Epithelial cell of esophagus (primary cell): ENCODE measurements around the gene NCOA1.
A peak's percentile ranks its signal among the peaks of the same experiment; 100 is the strongest.
"Not testable (repeated sequence)": the region's sequence is repeated elsewhere in the genome, so short reads cannot be mapped to it uniquely, and the experiment has no call there.

Experiments
- DNase-seq: peaks from one replicate; pipeline ENCODE4 v3.0.0; 2010; ENCODE audit warnings: low read depth
- H3K4me3 ChIP-seq: 2 replicates; pipeline ENCODE4 v1.5.1; 2011; ENCODE audit warnings: mild to moderate bottlenecking, low read length, control low read depth
- TF ChIP-seq, protein P1 (sequence below): IDR thresholded peaks from 2 replicates; pipeline ENCODE4 v1.5.1; 2011; ENCODE audit warnings: low read depth, mild to moderate bottlenecking, low read length, control low read depth, inconsistent platforms; ENCODE audit not compliant: insufficient read depth; ENCODE audit errors: missing control alignments

The NCOA1 gene

DNA sequence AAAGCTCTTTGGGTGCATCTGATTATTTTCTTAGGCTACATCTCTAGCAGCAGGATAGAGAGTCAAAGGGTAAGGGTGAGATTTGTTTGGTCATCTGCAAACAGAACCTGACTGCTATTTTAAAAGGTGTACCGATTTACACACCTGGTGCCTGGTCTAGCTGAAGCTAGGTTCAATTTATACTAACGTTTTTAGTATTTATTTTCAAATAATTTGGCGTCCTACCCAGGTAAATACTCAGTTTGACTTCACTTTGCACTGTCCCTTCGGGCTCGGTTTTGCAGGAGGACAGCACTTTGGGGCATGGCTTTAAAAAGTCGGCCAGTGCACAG, 301.5 kb downstream of the NCOA1 start:
- peak overlapping the region; percentile 78 for H3K4me3 ChIP-seq
- TF ChIP-seq, protein P1, sequence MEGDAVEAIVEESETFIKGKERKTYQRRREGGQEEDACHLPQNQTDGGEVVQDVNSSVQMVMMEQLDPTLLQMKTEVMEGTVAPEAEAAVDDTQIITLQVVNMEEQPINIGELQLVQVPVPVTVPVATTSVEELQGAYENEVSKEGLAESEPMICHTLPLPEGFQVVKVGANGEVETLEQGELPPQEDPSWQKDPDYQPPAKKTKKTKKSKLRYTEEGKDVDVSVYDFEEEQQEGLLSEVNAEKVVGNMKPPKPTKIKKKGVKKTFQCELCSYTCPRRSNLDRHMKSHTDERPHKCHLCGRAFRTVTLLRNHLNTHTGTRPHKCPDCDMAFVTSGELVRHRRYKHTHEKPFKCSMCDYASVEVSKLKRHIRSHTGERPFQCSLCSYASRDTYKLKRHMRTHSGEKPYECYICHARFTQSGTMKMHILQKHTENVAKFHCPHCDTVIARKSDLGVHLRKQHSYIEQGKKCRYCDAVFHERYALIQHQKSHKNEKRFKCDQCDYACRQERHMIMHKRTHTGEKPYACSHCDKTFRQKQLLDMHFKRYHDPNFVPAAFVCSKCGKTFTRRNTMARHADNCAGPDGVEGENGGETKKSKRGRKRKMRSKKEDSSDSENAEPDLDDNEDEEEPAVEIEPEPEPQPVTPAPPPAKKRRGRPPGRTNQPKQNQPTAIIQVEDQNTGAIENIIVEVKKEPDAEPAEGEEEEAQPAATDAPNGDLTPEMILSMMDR, result no peak
- DNase-seq, result no peak

DNA sequence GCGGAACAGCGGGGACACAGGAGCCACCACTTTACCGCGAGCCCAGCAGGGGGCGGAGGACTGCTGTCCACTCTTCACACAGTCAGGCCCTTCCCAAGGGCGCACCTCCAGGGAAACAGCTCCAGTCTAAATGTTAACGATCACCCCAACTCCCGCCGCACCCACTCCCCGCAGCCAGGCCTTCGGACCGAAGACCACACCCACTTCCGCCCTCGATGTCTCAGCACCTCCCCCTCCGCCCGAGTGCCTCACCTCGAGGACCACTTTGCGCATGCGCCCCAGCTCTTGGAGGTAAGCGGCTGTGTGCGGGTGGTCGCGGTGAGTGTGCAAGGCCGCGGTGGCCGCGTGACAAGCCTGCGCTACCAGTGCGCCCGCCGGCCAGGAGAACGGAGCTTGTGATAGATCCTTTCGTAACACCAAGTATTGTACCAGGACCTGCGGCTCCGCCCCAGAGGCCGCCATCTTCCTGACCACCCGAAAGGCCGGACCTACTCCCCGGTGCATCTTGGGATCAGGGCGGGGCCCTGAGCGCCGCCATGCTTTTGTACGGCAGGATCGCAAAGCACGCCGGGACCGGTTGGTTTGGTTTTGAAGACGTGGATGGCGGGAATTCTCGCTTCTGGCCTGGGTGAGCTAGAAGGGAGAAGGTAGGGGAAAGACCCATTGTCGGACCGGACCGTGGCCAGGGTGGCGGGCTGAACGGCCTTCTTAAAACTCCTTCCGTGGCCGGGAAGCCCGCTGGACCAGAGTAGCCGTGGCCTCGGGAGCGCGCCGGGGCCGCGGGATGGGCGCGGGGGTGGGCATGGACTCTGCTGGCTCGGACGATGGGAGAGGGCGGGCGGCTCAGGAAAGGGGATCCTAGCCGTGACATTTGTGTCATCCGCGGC, 302.1 kb downstream of the NCOA1 start, which contains the start of the genes CENPO and PTRHD1:
Gene CENPO (plus strand): TSS at position 552 of the 887 bp plus-strand sequence. CDS start 495 bp downstream, outside the sequence.
Gene PTRHD1 (minus strand): TSS at position 518 of the 887 bp plus-strand sequence. CDS start 14 bp downstream, at position 504.
- DNase-seq, result peak; percentile 98
- peak within 1 kb of the TSS; percentile 78 for H3K4me3 ChIP-seq
- TF ChIP-seq, protein P1, result peak; percentile 74

DNA sequence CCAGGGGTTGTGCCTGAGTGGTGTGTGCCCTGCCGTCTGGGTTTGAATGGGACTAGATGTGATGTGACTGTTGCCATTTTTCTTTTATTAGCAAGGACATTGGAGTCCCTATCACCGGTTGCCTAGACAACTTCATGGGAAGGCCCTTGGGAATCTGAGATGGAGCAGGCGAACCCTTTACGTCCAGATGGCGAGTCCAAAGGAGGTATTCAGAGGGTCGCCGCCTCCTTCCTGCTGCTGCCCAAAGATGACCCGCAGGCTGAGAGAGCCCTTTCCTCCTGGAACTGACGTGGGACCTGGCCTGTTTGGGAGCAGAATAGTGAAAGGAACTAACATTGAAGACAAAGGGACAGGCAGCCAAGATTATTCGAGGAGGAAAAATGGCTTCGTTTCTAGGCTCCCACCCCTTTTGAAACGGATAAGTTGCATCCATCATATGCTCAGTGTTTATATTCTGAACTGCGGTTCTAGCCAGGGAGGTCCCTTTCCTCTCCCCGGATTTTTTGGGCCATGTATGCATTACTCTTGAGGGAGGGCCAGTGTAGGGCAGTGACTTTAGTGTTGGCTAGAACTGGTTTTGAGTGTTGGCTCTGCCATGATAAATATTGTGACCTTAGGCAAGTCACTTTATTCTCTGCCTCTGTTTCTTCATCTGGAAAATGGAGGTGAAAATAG, 302.8 kb downstream of the NCOA1 start:
- DNase-seq, result peak; percentile 25
- TF ChIP-seq, protein P1, result no peak
- H3K4me3 ChIP-seq, result peak overlapping the region; percentile 78

DNA sequence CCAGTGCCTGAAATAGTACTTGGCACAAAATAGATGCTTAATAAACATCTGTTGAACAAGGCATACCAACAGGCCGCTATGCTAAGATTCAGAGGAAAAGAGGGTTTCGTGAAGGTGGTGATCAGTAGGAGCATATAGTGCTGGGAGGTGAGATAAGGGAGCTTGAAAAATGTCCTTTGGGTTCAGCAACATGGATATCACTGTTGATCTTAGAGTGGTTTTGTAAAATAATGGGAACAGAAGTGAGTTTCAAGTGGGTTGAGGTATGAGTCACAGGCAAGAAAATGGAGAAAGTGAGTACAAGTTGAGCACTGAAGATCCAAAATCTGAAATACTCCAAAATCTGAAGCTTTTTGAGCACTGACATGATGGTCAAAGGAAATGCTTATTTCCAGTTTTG, 306.6 kb downstream of the NCOA1 start:
- no peak overlapping the region for H3K4me3 ChIP-seq
- TF ChIP-seq, protein P1, result no peak
- DNase-seq, result no peak

DNA sequence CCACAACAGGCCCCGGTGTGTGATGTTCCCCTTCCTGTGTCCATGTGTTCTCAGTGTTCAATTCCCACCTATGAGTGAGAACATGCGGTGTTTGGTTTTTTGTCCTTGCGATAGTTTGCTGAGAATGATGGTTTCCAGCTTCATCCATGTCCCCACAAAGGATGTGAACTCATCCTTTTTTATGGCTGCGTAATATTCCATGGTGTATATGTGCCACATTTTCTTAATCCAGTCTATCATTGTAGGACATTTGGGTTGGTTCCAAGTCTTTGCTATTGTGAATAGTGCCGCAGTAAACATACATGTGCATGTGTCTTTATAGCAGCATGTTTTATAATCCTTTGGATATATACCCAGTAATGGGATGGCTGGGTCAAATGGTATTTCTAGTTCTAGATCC, 309.4 kb downstream of the NCOA1 start:
- not testable (repeated sequence) for DNase-seq, H3K4me3 ChIP-seq

DNA sequence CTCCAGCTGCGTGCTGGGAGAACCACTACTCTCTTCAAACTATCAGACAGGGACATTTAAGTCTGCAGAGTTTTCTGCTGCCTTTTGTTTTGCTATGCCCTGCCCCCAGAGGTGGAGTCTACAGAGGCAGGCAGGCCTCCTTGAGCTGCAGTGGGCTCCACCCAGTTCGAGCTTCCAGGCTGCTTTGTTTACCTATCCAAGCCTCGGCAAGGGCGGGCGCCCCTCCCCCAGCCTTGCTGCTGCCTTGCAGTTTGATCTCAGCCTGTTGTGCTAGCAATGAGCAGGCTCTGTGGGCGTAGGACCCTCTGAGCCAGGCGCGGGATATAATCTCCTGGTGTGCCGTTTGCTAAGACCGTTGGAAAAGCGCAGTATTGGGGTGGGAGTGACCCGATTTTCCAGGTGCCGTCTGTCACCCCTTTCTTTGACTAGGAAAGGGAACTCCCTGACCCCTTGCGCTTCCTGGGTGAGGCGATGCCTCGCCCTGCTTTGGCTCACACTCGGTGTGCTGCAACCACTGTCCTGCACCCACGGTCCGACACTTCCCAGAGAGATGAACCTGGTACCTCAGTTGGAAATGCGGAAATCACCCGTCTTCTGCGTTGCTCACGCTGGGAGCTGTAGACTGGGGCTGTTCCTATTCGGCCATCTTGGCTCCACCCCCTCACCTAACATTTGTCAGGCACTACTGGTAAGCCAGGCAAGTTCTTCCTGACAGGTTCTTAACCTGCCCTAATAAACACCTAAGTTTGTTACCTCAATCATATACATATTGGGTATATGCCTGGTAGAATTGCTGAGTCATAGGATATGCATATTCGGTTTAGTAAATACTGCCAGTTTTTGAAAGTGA, 315.0 kb downstream of the NCOA1 start:
- not testable (repeated sequence) for DNase-seq, H3K4me3 ChIP-seq

DNA sequence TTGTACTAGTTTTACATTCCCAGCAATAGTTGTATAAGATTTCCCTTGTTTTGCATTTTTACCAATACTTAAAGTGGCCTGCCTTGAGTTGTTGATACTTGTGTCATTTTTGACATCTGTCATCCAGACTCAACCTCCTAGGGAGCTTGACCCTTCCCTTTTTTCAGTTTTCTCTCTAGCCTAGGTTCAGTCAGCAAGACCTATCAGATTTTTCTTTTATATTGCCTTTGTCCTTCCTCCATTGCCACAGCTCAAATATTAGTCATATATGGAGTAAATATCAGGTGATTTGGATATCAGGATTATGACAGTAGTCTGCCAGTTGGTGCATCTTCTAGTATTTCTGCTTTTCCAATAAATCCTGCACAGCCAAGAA, 315.6 kb downstream of the NCOA1 start:
- TF ChIP-seq, protein P1, result no peak
- DNase-seq, result no peak
- no peak overlapping the region for H3K4me3 ChIP-seq
